GM12891 (cell line): Measurements from ENCODE around the gene SHROOM3. TPM values are rescaled to one million over a fixed set of nuclear protein-coding genes. Genes with fewer than 3 reads are reported as not detected.

Experiments
- DNase-seq: peaks from one replicate; pipeline ENCODE4 v3.0.0; 2011; ENCODE audit warnings: low spot score; ENCODE audit not compliant: insufficient read length
- FAIRE-seq: peaks from 2 replicates; lab custom pipeline; 2011; peaks lifted over from hg19 to GRCh38; lab: Jason Lieb, UNC
- PAX5 ChIP-seq: IDR thresholded peaks from 2 replicates; pipeline ENCODE4 v1.6.1; 2011; ENCODE audit warnings: low read length, moderate library complexity, mild to moderate bottlenecking; ENCODE audit not compliant: insufficient read depth, severe bottlenecking
- POLR2A ChIP-seq: IDR thresholded peaks from 2 replicates; pipeline ENCODE4 v1.6.1; 2011; ENCODE audit warnings: low read depth, low read length, control low read depth
- POLR2AphosphoS5 ChIP-seq: IDR thresholded peaks from 2 replicates; pipeline ENCODE4 v1.6.1; 2011; ENCODE audit warnings: low read depth, low read length, control low read depth
- POU2F2 ChIP-seq: IDR thresholded peaks from 2 replicates; pipeline ENCODE4 v1.6.1; 2011; ENCODE audit warnings: low read depth, mild to moderate bottlenecking, control low read depth, low read length, moderate library complexity
- SPI1 ChIP-seq: IDR thresholded peaks from 2 replicates; pipeline ENCODE4 v1.6.1; 2011; ENCODE audit warnings: low read depth, low read length, control low read depth
- TAF1 ChIP-seq: IDR thresholded peaks from 2 replicates; pipeline ENCODE4 v1.6.1; 2011; ENCODE audit warnings: low read depth, low read length, control low read depth
- polyA plus RNA-seq: library from polyadenylated mRNA; unstranded; fragments of >200 nt; gene quantifications from one replicate; pipeline ENCODE4 v1.2.1, GENCODE V29; 2012; ENCODE audit warnings: low read depth, missing spikeins, inconsistent platforms; ENCODE audit not compliant: missing spikeins

Gene SHROOM3
- polyA plus RNA-seq, result 0.04 TPM

GRCh38 chr4:76434901-76435527 is at the start of gene SHROOM3:
Gene SHROOM3, plus strand, starts transcription at chr4:76435229. Its CDS starts 824 bp downstream, at chr4:76436053.
- FAIRE-seq, result no peak
- DNase-seq, result no peak
- no peak for TF ChIP-seq POLR2AphosphoS5
- TF ChIP-seq SPI1, result no peak
- no peak for TF ChIP-seq TAF1
- no peak for TF ChIP-seq POU2F2
- no peak for TF ChIP-seq POLR2A
- TF ChIP-seq PAX5, result no peak

GRCh38 chr4:76385974-76386373 is 49.1 kb upstream of the SHROOM3 start:
- DNase-seq (no peak), FAIRE-seq (no peak)
- TF ChIP-seq POLR2AphosphoS5, result no peak
- TF ChIP-seq PAX5, result no peak
- TF ChIP-seq POLR2A, result no peak
- TF ChIP-seq TAF1, result no peak
- no peak for TF ChIP-seq SPI1
- no peak for TF ChIP-seq POU2F2

GRCh38 chr4:76386566-76387305 is 48.3 kb upstream of the SHROOM3 start:
- TF ChIP-seq PAX5 (no peak), POU2F2 (no peak), POLR2AphosphoS5 (no peak), SPI1 (no peak), POLR2A (no peak), TAF1 (no peak)
- FAIRE-seq (no peak), DNase-seq (no peak)

- no peak for DNase-seq
- no peak for FAIRE-seq
Observed at GRCh38 chr4:76388160-76388908, 46.7 kb upstream of the SHROOM3 start.

GRCh38 chr4:76401654-76402053 is 33.4 kb upstream of the SHROOM3 start:
- no peak for TF ChIP-seq POU2F2
- TF ChIP-seq SPI1, result no peak
- no peak for TF ChIP-seq PAX5
- TF ChIP-seq POLR2A, result no peak
- no peak for TF ChIP-seq TAF1
- TF ChIP-seq POLR2AphosphoS5, result no peak
- FAIRE-seq, result no peak
- no peak for DNase-seq

More at GRCh38 chr4:76388160-76388908, 46.7 kb upstream of the SHROOM3 start:
- TF ChIP-seq POLR2A (no peak), PAX5 (no peak), SPI1 (no peak), POU2F2 (no peak), POLR2AphosphoS5 (no peak)

GRCh38 chr4:76406081-76406480 is 28.9 kb upstream of the SHROOM3 start:
- TF ChIP-seq TAF1 (no peak), POU2F2 (no peak), POLR2A (no peak), POLR2AphosphoS5 (no peak), PAX5 (no peak), SPI1 (no peak)
- no peak for FAIRE-seq

GRCh38 chr4:76407440-76408119 is 27.4 kb upstream of the SHROOM3 start:
- no peak for TF ChIP-seq SPI1
- TF ChIP-seq PAX5, result no peak
- no peak for TF ChIP-seq POLR2A
- TF ChIP-seq POU2F2, result no peak
- no peak for TF ChIP-seq POLR2AphosphoS5
- no peak for TF ChIP-seq TAF1
- FAIRE-seq (no peak), DNase-seq (no peak)

More at GRCh38 chr4:76406081-76406480, 28.9 kb upstream of the SHROOM3 start:
- DNase-seq, result no peak

- no peak for DNase-seq
- TF ChIP-seq POLR2A, result no peak
- TF ChIP-seq PAX5, result no peak
- no peak for TF ChIP-seq POLR2AphosphoS5
- TF ChIP-seq TAF1, result no peak
- TF ChIP-seq SPI1, result no peak
- no peak for TF ChIP-seq POU2F2
- no peak for FAIRE-seq
Observed at GRCh38 chr4:76410636-76411035, 24.4 kb upstream of the SHROOM3 start.
